SK-N-SH (cell line): ENCODE data around the gene SP2. TPM values are rescaled to one million over a fixed set of nuclear protein-coding genes. Genes with fewer than 3 reads are reported as not detected.
A peak's percentile ranks its signal among the peaks of the same experiment; 100 is the strongest.

Source experiments
- CTCF ChIA-PET: fragments of 300-600, 350-600 bp; formaldehyde crosslinking; extraction: SDS; loops from one replicate; lab custom pipeline; 2021; lab: Yijun Ruan, JAX
- POLR2A ChIA-PET: fragments of 350-600 bp; sonication (Branson Sonifier 250); formaldehyde crosslinking; extraction: SDS; loops from one replicate; lab custom pipeline; 2020; ENCODE audit warnings: antibody characterized with exemption, inconsistent platforms; lab: Yijun Ruan, JAX
- DNase-seq: peaks from one replicate; pipeline ENCODE4 v3.0.0; 2012
- H2AFZ ChIP-seq: fragments of 200-600 bp; sonication (generic); 2 replicates; pipeline ENCODE4 v1.8.1; 2016; ENCODE audit warnings: antibody characterized with exemption, mild to moderate bottlenecking, low read depth
- H3F3A ChIP-seq: fragments of 200-600 bp; sonication (generic); replicated peaks from 2 replicates; pipeline ENCODE3; 2016; ENCODE audit warnings: antibody characterized with exemption, mild to moderate bottlenecking; ENCODE audit not compliant: insufficient read depth
- H3K27ac ChIP-seq, 2 experiments: fragments of 200-500 bp in 1 of 2; fragments of 200-600 bp in 1 of 2; sonication (Bioruptor generic) in 1 of 2; sonication (generic), shearing (Covaris generic) in 1 of 2; 2 replicates each; pipeline versions ENCODE4 v1.5.1 to v1.6.1; 2014 to 2016; ENCODE audit warnings: low read depth in 2 of 2, inconsistent platforms in 1 of 2, low read length in 1 of 2, mild to moderate bottlenecking in 1 of 2, mixed read lengths in 1 of 2
- H3K27me3 ChIP-seq: fragments of 200-600 bp; sonication (generic), shearing (Covaris generic); 2 replicates; pipeline ENCODE4 v1.6.1; 2016; ENCODE audit warnings: mixed run types; ENCODE audit not compliant: insufficient read depth
- H3K36me3 ChIP-seq, 2 experiments: fragments of 200-500 bp in 1 of 2; fragments of 200-600 bp in 1 of 2; sonication (Bioruptor generic) in 1 of 2; sonication (generic) in 1 of 2; replicated peaks in 1 of 2; 2 replicates each; pipeline versions ENCODE3 to v1.5.1; 2014 to 2016; ENCODE audit warnings: low read length in 1 of 2, mild to moderate bottlenecking in 1 of 2; ENCODE audit not compliant: insufficient read depth in 2 of 2, control insufficient read depth in 1 of 2
- H3K4me1 ChIP-seq, 2 experiments: fragments of 200-500 bp in 1 of 2; fragments of 200-600 bp in 1 of 2; sonication (Bioruptor generic) in 1 of 2; sonication (generic), shearing (Covaris generic) in 1 of 2; 2 replicates each; pipeline versions ENCODE4 v1.5.1 to v1.6.1; 2014 to 2016; ENCODE audit warnings: low read depth in 1 of 2, low read length in 1 of 2, mixed run types in 1 of 2; ENCODE audit not compliant: insufficient read depth in 2 of 2, control insufficient read depth in 1 of 2
- H3K4me2 ChIP-seq: fragments of 200-600 bp; sonication (generic), shearing (Covaris generic); 2 replicates; pipeline ENCODE4 v1.6.1; 2017; ENCODE audit warnings: mixed run types
- H3K4me3 ChIP-seq, 2 experiments: fragments of 200-500 bp in 1 of 2; fragments of 200-600 bp in 1 of 2; sonication (Bioruptor generic) in 1 of 2; sonication (generic), shearing (Covaris generic) in 1 of 2; 2 replicates each; pipeline versions ENCODE4 v1.5.1 to v1.8.1; 2014 to 2016; ENCODE audit warnings: low read depth in 2 of 2, inconsistent platforms in 1 of 2, low read length in 1 of 2, mild to moderate bottlenecking in 1 of 2, mixed read lengths in 1 of 2, moderate library complexity in 1 of 2
- H3K79me2 ChIP-seq: fragments of 200-600 bp; sonication (generic); 2 replicates; pipeline ENCODE4 v1.8.1; 2017; ENCODE audit warnings: mild to moderate bottlenecking; ENCODE audit not compliant: insufficient read depth
- H3K9ac ChIP-seq: fragments of 200-600 bp; sonication (generic); 2 replicates; pipeline ENCODE4 v1.6.1; 2017; ENCODE audit warnings: mixed run types
- H3K9me2 ChIP-seq: fragments of 200-600 bp; sonication (generic); 2 replicates; pipeline ENCODE4 v1.6.1; 2017; ENCODE audit warnings: mixed run types
- H3K9me3 ChIP-seq: fragments of 200-600 bp; sonication (generic); 2 replicates; pipeline ENCODE4 v1.6.1; 2017; ENCODE audit warnings: mixed run types, mild to moderate bottlenecking, moderate library complexity
- H4K20me1 ChIP-seq: fragments of 200-600 bp; sonication (generic); 2 replicates; pipeline ENCODE4 v1.6.1; 2017; ENCODE audit warnings: mild to moderate bottlenecking, mixed run types; ENCODE audit not compliant: insufficient read depth
- EP300 ChIP-seq, 2 experiments: IDR thresholded peaks; 2 replicates each; pipeline versions ENCODE4 v1.4.0 to v1.6.1; 2012; ENCODE audit warnings: borderline replicate concordance in 1 of 2, low read depth in 1 of 2, low read length in 1 of 2
- EZH2phosphoT487 ChIP-seq: fragments of 200-600 bp; sonication (generic); IDR thresholded peaks from 2 replicates; pipeline ENCODE4 v1.6.1; 2017; ENCODE audit warnings: low read depth, mixed run types, mild to moderate bottlenecking, antibody characterized with exemption, moderate library complexity, borderline replicate concordance
- FOSL2 ChIP-seq: IDR thresholded peaks from 2 replicates; pipeline ENCODE4 v1.4.0; 2012; ENCODE audit warnings: low read depth, mild to moderate bottlenecking, moderate library complexity, borderline replicate concordance
- GATA2 ChIP-seq: sonication (generic); formaldehyde crosslinking; IDR thresholded peaks from 2 replicates; pipeline ENCODE4 v1.5.0; 2020; ENCODE audit warnings: mild to moderate bottlenecking, missing genetic modification reagents
- MXI1 ChIP-seq: IDR thresholded peaks from 2 replicates; pipeline ENCODE4 v1.6.1; 2012; ENCODE audit warnings: mild to moderate bottlenecking, low read depth, low read length, improper control_type of control experiment
- NFIC ChIP-seq: IDR thresholded peaks from 2 replicates; pipeline ENCODE4 v1.4.0; 2012; ENCODE audit warnings: borderline replicate concordance
- POLR2AphosphoS5 ChIP-seq: IDR thresholded peaks from 2 replicates; pipeline ENCODE4 v1.6.1; 2012; ENCODE audit warnings: low read depth, low read length
- RFX5 ChIP-seq: IDR thresholded peaks from 2 replicates; pipeline ENCODE4 v1.6.1; 2012; ENCODE audit warnings: mild to moderate bottlenecking, improper control_type of control experiment, low read length
- RXRA ChIP-seq: IDR thresholded peaks from 2 replicates; pipeline ENCODE4 v1.4.0; 2012; ENCODE audit warnings: low read depth, mild to moderate bottlenecking, borderline replicate concordance
- SMC3 ChIP-seq: IDR thresholded peaks from 2 replicates; pipeline ENCODE4 v1.6.1; 2012; ENCODE audit warnings: low read depth, low read length, improper control_type of control experiment
- TEAD4 ChIP-seq: IDR thresholded peaks from 2 replicates; pipeline ENCODE4 v1.4.0; 2012; ENCODE audit warnings: mild to moderate bottlenecking, borderline replicate concordance; ENCODE audit not compliant: insufficient read depth
- whole genome bisulfite sequencing: methylation state at CpG from one replicate; pipeline ENCODE4 v1.1.6; 2017; ENCODE audit warnings: low lambda C conversion rate; 5-methylcytosine and 5-hydroxymethylcytosine counted together
- polyA plus RNA-seq, 3 experiments: library from polyadenylated mRNA; depleted of rRNA; stranded (reverse); fragments of >200 nt; gene quantifications; 2 replicates each; pipeline ENCODE4 v1.2.3, GENCODE V29; 2012
- TF ChIP-seq, protein P1 (sequence below): IDR thresholded peaks from 2 replicates; pipeline ENCODE4 v1.4.0; 2012; ENCODE audit warnings: low read depth, borderline replicate concordance
- TF ChIP-seq, protein P2 (sequence below): IDR thresholded peaks from 2 replicates; pipeline ENCODE4 v1.4.0; 2012; ENCODE audit warnings: low read depth, borderline replicate concordance
- TF ChIP-seq, protein P3 (sequence below): fragments of 200-600 bp; sonication (generic); IDR thresholded peaks from 2 replicates; pipeline ENCODE4 v1.6.1; 2017; ENCODE audit warnings: antibody characterized with exemption, mild to moderate bottlenecking, moderate library complexity
- TF ChIP-seq, protein P4 (sequence below): IDR thresholded peaks from 2 replicates; pipeline ENCODE4; 2012

Gene SP2
- polyA plus RNA-seq, 1 of the 3 experiments (the other 2 are of a cell fraction), result 16.7 TPM

DNA sequence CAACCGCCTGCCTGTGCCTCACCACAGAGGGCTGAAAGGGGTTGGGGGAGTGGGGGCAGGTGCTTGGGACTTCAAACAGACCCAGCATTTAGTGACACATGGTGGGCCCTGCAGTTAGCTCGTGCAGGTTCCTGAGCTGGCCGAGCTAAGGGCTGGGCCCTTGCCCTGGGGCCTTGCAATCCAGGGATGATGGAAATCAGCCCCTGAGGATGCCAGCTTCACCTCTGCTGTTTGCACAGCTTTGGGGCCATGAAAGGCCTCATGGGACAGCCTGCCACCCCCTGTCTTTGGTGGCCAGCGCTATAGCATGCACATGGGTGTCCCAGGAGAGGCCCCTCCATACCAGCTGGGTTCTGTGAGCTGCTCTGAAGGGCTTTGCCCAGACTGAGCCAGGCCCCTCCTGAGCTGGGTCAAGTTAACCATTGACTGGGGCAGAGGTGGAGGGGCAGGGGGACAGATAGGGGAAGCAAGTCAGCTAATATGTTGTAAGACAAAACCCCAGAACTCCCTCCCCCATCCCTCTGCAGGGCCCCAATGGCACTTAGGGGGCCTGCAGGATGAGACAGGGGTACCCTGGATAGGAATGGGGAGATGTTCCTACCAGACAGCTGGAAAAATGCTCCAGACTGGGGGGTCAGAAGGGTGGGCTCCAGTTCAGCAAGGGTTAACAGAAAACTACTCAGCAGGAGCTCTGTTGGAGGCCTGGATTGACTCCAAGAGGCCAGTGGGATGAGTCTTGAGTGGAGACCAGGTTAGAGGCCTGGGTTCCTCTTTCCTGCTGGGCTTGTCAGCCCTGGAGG lies 61.0 kb downstream of the SP2 start:
- no peaks in the 10 kb centered on the region for H3F3A ChIP-seq
- no peak for DNase-seq
- no peak overlapping the region for H3K9ac ChIP-seq
- no peak overlapping the region for H3K27ac ChIP-seq
- no peaks in the 10 kb centered on the region for H4K20me1 ChIP-seq
- H3K4me1 ChIP-seq, result peaks cover 0 to 10% of the 10 kb centered on the region in 2 experiments; a peak in 3 of 4 replicates
- no peaks in the 10 kb centered on the region for H3K79me2 ChIP-seq
- no peaks in the 10 kb centered on the region for H3K27me3 ChIP-seq
- TF ChIP-seq FOSL2 (no peak), TEAD4 (no peak), GATA2 (no peak)
- TF ChIP-seq, protein P1, sequence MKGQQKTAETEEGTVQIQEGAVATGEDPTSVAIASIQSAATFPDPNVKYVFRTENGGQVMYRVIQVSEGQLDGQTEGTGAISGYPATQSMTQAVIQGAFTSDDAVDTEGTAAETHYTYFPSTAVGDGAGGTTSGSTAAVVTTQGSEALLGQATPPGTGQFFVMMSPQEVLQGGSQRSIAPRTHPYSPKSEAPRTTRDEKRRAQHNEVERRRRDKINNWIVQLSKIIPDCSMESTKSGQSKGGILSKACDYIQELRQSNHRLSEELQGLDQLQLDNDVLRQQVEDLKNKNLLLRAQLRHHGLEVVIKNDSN, result no peak
- POLR2A ChIA-PET, result interaction anchor here (0.7 to 1.1 kb wide), 3 partner anchors 10 to 16 kb away, joined by 4 read pairs; partner anchors contain the start of gene PNPO
- H2AFZ ChIP-seq, result no peak overlapping the region
- 74% methylated on average over 2 of the region's 4 CpGs for WGBS
- H3K4me3 ChIP-seq, result no peak overlapping the region
- H3K9me2 ChIP-seq, result no peaks in the 10 kb centered on the region
- no peaks in the 10 kb centered on the region for H3K9me3 ChIP-seq
- H3K4me2 ChIP-seq, result peak overlapping the region; percentile 45
- CTCF ChIA-PET, result interaction anchor here (0.6 to 41.6 kb wide), 8 partner anchors 1 to 630 kb away, joined by 3 to 1216 read pairs (median 12); partner anchors contain the start of genes CDK5RAP3, PNPO and PRR15L
- no peaks in the 10 kb centered on the region for H3K36me3 ChIP-seq

DNA sequence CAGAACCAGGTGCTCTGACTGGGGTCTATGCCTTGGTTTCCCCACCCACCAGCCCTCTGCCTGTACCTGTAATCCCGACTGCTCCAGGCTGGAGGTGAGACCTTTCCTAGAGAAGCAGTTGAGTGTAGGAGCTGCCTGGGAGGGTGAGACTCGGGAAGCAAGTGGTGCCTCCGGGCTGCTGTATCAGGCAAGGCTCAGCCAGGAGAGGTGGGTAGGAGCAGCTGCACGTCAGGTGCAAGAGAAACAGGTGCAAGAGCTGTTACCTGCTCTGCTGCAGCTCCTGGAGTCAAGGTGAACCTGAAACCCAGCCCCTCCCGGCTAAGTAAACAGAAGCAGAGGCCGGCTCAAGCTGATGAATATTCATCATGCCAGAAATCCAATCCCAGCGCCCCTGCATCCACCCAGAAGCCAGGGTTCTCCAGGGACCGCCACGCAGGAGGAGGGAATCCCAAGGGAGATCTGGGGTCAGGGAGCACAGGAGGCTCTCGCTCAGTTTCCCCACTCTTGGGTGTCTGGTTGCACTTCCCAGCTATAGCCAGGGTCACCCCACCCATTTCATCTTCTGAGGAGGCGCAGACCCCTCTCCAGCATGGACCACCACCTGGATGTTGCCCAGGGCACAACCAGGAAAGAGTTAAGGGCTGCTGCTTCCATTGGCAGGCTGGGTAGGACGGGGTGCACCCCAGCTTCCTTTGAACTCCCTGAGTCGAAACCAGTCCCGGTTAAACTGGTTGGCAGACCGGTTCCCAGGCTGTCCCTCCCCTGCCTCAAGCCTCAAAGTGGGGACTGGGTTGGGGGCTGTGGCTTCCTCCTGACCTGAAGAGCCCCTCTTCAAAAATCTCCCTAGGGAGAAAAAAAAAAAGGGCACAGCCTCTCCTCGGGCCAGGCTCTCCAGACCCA lies 61.8 kb downstream of the SP2 start, which contains the start of gene PRR15L:
Gene PRR15L (minus strand): TSS at position 293 of the 900 bp plus-strand sequence. CDS start 4,649 bp downstream, outside the sequence.
- Histone ChIP-seq H3K4me3 (no peak within 1 kb of the TSS), H3K9ac (no peak within 1 kb of the TSS), H3K4me1 (peaks cover 0 to 10% of the 10 kb centered on the region in 2 experiments; a peak in 3 of 4 replicates), H3K4me2 (peak within 1 kb of the TSS; percentile 45), H3K36me3 (no peaks in the 10 kb centered on the region), H3F3A (no peaks in the 10 kb centered on the region), H2AFZ (no peak within 1 kb of the TSS), H3K27me3 (no peaks in the 10 kb centered on the region), H3K9me2 (no peaks in the 10 kb centered on the region), H3K79me2 (no peaks in the 10 kb centered on the region), H3K9me3 (no peaks in the 10 kb centered on the region), H3K27ac (no peak within 1 kb of the TSS), H4K20me1 (no peaks in the 10 kb centered on the region)
- 75% methylated on average over 14 of the region's 16 CpGs for whole genome bisulfite sequencing
- ChIA-PET CTCF (interaction anchor here (1.1 to 41.6 kb wide), 6 partner anchors 1 to 192 kb away, joined by 3 to 1216 read pairs (median 258); partner anchors contain the start of genes CDK5RAP3, PNPO and PRR15L), POLR2A (interaction anchor here (1.0 to 1.1 kb wide), 2 partner anchors 10 to 16 kb away, joined by 4 read pairs; partner anchors contain the start of gene PNPO)
- DNase-seq, result no peak
- no peak for TF ChIP-seq POLR2AphosphoS5
- TF ChIP-seq, protein P2, sequence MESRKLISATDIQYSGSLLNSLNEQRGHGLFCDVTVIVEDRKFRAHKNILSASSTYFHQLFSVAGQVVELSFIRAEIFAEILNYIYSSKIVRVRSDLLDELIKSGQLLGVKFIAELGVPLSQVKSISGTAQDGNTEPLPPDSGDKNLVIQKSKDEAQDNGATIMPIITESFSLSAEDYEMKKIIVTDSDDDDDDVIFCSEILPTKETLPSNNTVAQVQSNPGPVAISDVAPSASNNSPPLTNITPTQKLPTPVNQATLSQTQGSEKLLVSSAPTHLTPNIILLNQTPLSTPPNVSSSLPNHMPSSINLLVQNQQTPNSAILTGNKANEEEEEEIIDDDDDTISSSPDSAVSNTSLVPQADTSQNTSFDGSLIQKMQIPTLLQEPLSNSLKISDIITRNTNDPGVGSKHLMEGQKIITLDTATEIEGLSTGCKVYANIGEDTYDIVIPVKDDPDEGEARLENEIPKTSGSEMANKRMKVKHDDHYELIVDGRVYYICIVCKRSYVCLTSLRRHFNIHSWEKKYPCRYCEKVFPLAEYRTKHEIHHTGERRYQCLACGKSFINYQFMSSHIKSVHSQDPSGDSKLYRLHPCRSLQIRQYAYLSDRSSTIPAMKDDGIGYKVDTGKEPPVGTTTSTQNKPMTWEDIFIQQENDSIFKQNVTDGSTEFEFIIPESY, result no peak
- TF ChIP-seq GATA2, result no peak
- TF ChIP-seq RFX5, result no peak
- no peak for TF ChIP-seq FOSL2
- TF ChIP-seq MXI1, result no peak
- TF ChIP-seq RXRA, result no peak
- TF ChIP-seq EZH2phosphoT487, result no peak
- TF ChIP-seq, protein P3, sequence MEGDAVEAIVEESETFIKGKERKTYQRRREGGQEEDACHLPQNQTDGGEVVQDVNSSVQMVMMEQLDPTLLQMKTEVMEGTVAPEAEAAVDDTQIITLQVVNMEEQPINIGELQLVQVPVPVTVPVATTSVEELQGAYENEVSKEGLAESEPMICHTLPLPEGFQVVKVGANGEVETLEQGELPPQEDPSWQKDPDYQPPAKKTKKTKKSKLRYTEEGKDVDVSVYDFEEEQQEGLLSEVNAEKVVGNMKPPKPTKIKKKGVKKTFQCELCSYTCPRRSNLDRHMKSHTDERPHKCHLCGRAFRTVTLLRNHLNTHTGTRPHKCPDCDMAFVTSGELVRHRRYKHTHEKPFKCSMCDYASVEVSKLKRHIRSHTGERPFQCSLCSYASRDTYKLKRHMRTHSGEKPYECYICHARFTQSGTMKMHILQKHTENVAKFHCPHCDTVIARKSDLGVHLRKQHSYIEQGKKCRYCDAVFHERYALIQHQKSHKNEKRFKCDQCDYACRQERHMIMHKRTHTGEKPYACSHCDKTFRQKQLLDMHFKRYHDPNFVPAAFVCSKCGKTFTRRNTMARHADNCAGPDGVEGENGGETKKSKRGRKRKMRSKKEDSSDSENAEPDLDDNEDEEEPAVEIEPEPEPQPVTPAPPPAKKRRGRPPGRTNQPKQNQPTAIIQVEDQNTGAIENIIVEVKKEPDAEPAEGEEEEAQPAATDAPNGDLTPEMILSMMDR, result no peak
- no peak for TF ChIP-seq NFIC
- no peak for TF ChIP-seq EP300 (IDR thresholded peaks at IDR 0.05; ENCODE audit: borderline replicate concordance in 1 of 2, low read depth in 1 of 2, low read length in 1 of 2)
- no peak for TF ChIP-seq SMC3
- TF ChIP-seq, protein P4, sequence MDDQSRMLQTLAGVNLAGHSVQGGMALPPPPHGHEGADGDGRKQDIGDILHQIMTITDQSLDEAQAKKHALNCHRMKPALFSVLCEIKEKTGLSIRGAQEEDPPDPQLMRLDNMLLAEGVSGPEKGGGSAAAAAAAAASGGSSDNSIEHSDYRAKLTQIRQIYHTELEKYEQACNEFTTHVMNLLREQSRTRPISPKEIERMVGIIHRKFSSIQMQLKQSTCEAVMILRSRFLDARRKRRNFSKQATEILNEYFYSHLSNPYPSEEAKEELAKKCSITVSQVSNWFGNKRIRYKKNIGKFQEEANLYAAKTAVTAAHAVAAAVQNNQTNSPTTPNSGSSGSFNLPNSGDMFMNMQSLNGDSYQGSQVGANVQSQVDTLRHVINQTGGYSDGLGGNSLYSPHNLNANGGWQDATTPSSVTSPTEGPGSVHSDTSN, result no peak
- TF ChIP-seq, protein P1, result no peak
